H9 (cell line): ENCODE data around the gene TRIM61. TPM values are rescaled to one million over a fixed set of nuclear protein-coding genes. Genes with fewer than 3 reads are reported as not detected.

Experiments used
- DNase-seq: peaks from one replicate; pipeline ENCODE4 v3.0.0-alpha.2; 2017
- H2AFZ ChIP-seq: one replicate; pipeline ENCODE4 v1.6.1; 2013; ENCODE audit warnings: mild to moderate bottlenecking, low read length, control low read depth, moderate library complexity
- H2AK5ac ChIP-seq: 2 replicates; pipeline ENCODE4 v1.6.1; 2013; ENCODE audit warnings: low read length, control low read depth, mixed read lengths; ENCODE audit not compliant: insufficient read length
- H2BK120ac ChIP-seq: one replicate; pipeline ENCODE4 v1.6.1; 2013; ENCODE audit warnings: low read depth, mild to moderate bottlenecking, low read length, control low read depth, inconsistent platforms; ENCODE audit not compliant: poor library complexity, severe bottlenecking
- H2BK12ac ChIP-seq: 2 replicates; pipeline ENCODE4 v1.6.1; 2013; ENCODE audit warnings: low read length, control low read depth, mixed read lengths, low read depth; ENCODE audit not compliant: insufficient read length
- H2BK15ac ChIP-seq: 2 replicates; pipeline ENCODE4 v1.6.1; 2013; ENCODE audit warnings: low read depth, low read length, control low read depth
- H2BK20ac ChIP-seq: one replicate; pipeline ENCODE4 v1.6.1; 2013; ENCODE audit warnings: low read depth, mild to moderate bottlenecking, low read length, control low read depth, inconsistent platforms; ENCODE audit not compliant: poor library complexity, severe bottlenecking
- H2BK5ac ChIP-seq: 2 replicates; pipeline ENCODE4 v1.6.1; 2013; ENCODE audit warnings: low read length, control low read depth, mixed read lengths; ENCODE audit not compliant: insufficient read length
- H3K14ac ChIP-seq: 2 replicates; pipeline ENCODE4 v1.6.1; 2013; ENCODE audit warnings: low read length, control low read depth; ENCODE audit not compliant: insufficient read depth
- H3K18ac ChIP-seq: 2 replicates; pipeline ENCODE4 v1.6.1; 2013; ENCODE audit warnings: low read depth, mild to moderate bottlenecking, mixed read lengths, low read length, control low read depth; ENCODE audit not compliant: insufficient read length
- H3K23ac ChIP-seq: 2 replicates; pipeline ENCODE4 v1.6.1; 2013; ENCODE audit warnings: low read length, control low read depth, mixed read lengths, low read depth; ENCODE audit not compliant: insufficient read length
- H3K23me2 ChIP-seq: 2 replicates; pipeline ENCODE4 v1.6.1; 2013; ENCODE audit warnings: low read depth, mild to moderate bottlenecking, mixed read lengths, low read length, control low read depth; ENCODE audit not compliant: insufficient read length, poor library complexity, severe bottlenecking
- H3K27ac ChIP-seq: 2 replicates; pipeline ENCODE4 v1.5.1; 2013; ENCODE audit warnings: low read length, control low read depth, mixed read lengths, low read depth; ENCODE audit not compliant: insufficient read length
- H3K27me3 ChIP-seq: 2 replicates; pipeline ENCODE4 v1.6.1; 2013; ENCODE audit warnings: low read length, control low read depth, inconsistent platforms; ENCODE audit not compliant: insufficient read depth
- H3K4ac ChIP-seq: 2 replicates; pipeline ENCODE4 v1.6.1; 2013; ENCODE audit warnings: low read depth, mild to moderate bottlenecking, control low read depth, inconsistent platforms, low read length, moderate library complexity
- H3K4me1 ChIP-seq: 2 replicates; pipeline ENCODE4 v1.6.1; 2013; ENCODE audit warnings: low read length, control low read depth, inconsistent platforms; ENCODE audit not compliant: insufficient read depth
- H3K4me2 ChIP-seq: 2 replicates; pipeline ENCODE4 v1.6.1; 2013; ENCODE audit warnings: low read length, control low read depth, mixed read lengths; ENCODE audit not compliant: insufficient read length, insufficient read depth
- H3K56ac ChIP-seq: 2 replicates; pipeline ENCODE4 v1.6.1; 2013; ENCODE audit warnings: low read depth, mild to moderate bottlenecking, mixed read lengths, low read length, control low read depth; ENCODE audit not compliant: insufficient read length
- H3K79me1 ChIP-seq: 2 replicates; pipeline ENCODE4 v1.6.1; 2013; ENCODE audit warnings: low read depth, mild to moderate bottlenecking, moderate library complexity, low read length, control low read depth, inconsistent platforms; ENCODE audit not compliant: insufficient read depth, poor library complexity, severe bottlenecking
- H3K79me2 ChIP-seq: 2 replicates; pipeline ENCODE4 v1.6.1; 2013; ENCODE audit warnings: low read length, control low read depth, inconsistent platforms; ENCODE audit not compliant: insufficient read depth
- H3K9ac ChIP-seq: 2 replicates; pipeline ENCODE4 v1.6.1; 2013; ENCODE audit warnings: low read length, control low read depth, mixed read lengths; ENCODE audit not compliant: insufficient read length; ENCODE audit errors: extremely low read depth
- H3K9me3 ChIP-seq: one replicate; pipeline ENCODE4 v1.6.1; 2013; ENCODE audit warnings: low read depth, low read length, inconsistent platforms; ENCODE audit not compliant: control insufficient read depth
- H3T11ph ChIP-seq: one replicate; pipeline ENCODE4 v1.6.1; 2013; ENCODE audit warnings: mild to moderate bottlenecking, low read length, control low read depth, inconsistent platforms
- H4K20me1 ChIP-seq: one replicate; pipeline ENCODE4 v1.6.1; 2013; ENCODE audit not compliant: control insufficient read depth, insufficient read length, insufficient read depth
- H4K5ac ChIP-seq: 2 replicates; pipeline ENCODE4 v1.6.1; 2013; ENCODE audit warnings: low read depth, mild to moderate bottlenecking, mixed read lengths, low read length, control low read depth; ENCODE audit not compliant: insufficient read length
- H4K8ac ChIP-seq: replicated peaks from 2 replicates; pipeline ENCODE4 v1.6.1; 2013; ENCODE audit warnings: low read length, control low read depth, mixed read lengths, low read depth; ENCODE audit not compliant: insufficient read length
- H4K91ac ChIP-seq: 2 replicates; pipeline ENCODE4 v1.6.1; 2013; ENCODE audit warnings: low read depth, mild to moderate bottlenecking, moderate library complexity, mixed read lengths, low read length, control low read depth; ENCODE audit not compliant: insufficient read length
- H3K27ac Mint-ChIP-seq, 3 experiments: 2 replicates in 2 of 3; 3 replicates in 1 of 3; pipeline ENCODE4 v1.8.0; 2020 to 2021; ENCODE audit warnings: mixed read lengths in 3 of 3, mild to moderate bottlenecking in 1 of 3, moderate library complexity in 1 of 3
- H3K27me3 Mint-ChIP-seq: 2 replicates; pipeline ENCODE4 v1.8.0; 2021; ENCODE audit warnings: low read depth, mild to moderate bottlenecking, moderate library complexity, mixed read lengths
- H3K36me3 Mint-ChIP-seq, 3 experiments: 2 replicates in 2 of 3; 3 replicates in 1 of 3; pipeline ENCODE4 v1.8.0; 2020 to 2021; ENCODE audit warnings: low read depth in 3 of 3, mixed read lengths in 3 of 3; ENCODE audit not compliant: insufficient read depth in 1 of 3
- H3K4me1 Mint-ChIP-seq, 2 experiments: 2 replicates each; pipeline ENCODE4 v1.8.0; 2020; ENCODE audit warnings: mixed read lengths in 2 of 2
- H3K4me3 Mint-ChIP-seq, 2 experiments: 2 replicates in 1 of 2; 3 replicates in 1 of 2; pipeline ENCODE4 v1.8.0; 2020 to 2021; ENCODE audit warnings: mild to moderate bottlenecking in 2 of 2, mixed read lengths in 2 of 2, moderate library complexity in 1 of 2
- H3K9me3 Mint-ChIP-seq, 2 experiments: 2 replicates in 1 of 2; 3 replicates in 1 of 2; pipeline ENCODE4 v1.8.0; 2020; ENCODE audit warnings: mild to moderate bottlenecking in 2 of 2, mixed read lengths in 2 of 2, moderate library complexity in 1 of 2
- WGBS: extraction: QIAGEN DNeasy Blood & Tissue Kit; methylation state at CpG from one replicate; pipeline ENCODE4 v1.1.7; 2013; ENCODE audit warnings: missing lambda C conversion rate, low lambda C conversion rate, mixed read lengths; ENCODE audit not compliant: insufficient read length; ENCODE audit errors: extremely low coverage; 5-methylcytosine and 5-hydroxymethylcytosine counted together
- total RNA-seq: library from RNA; stranded (reverse); gene quantifications from 2 replicates; pipeline ENCODE4 v1.2.1, GENCODE V29; 2021
- TF ChIP-seq, protein P1 (sequence below): fragments of 200-600 bp; sonication (generic); conservative IDR thresholded peaks from 3 replicates; pipeline ENCODE4 v1.8.0; 2021; ENCODE audit warnings: antibody characterized with exemption, mild to moderate bottlenecking

Gene TRIM61
- total RNA-seq, 1 experiment from 2014 or later, result 0.52 TPM

DNA sequence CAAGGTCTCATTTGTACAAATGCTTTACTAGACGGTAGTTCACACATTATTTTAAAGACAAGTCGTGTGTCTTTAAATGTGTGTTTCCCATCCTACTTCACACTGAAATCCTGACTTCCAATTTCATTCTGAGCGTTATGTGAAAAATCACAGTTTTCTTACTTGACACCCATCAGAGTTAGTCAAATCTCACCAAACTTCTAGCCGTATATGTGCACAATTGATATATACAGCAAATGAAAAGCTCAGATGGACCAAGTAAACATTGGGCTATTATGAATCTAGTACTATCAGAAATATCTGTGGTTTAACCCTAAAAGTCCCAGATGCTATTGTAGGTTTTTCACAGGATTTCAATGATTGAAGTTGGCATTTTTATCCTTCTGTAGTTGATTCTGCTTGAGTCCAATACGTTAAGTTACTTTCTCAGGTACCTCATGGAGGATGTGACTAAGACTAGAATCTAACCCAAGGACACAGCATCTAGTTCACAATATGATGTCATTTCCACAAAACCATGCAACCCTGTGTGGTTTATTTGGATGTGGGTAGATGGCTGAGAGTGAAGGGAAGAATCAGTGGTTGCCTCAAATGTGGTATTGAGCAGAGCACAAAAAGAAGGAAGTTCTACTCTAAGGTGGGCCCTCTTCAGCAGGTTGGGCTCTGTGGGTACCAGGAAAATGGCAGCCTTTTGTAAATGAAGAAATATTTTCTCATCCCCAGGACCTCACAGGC is 32.2 kb upstream of the TRIM61 start:
- no peaks in the 10 kb centered on the region for H3K79me1 ChIP-seq
- H4K5ac ChIP-seq, result no peak overlapping the region
- Mint-ChIP-seq H3K4me1 (peaks cover 9 to 11% of the 10 kb centered on the region in 2 experiments), H3K4me3 (no peak overlapping the region), H3K9me3 (no peaks in the 10 kb centered on the region), H3K27ac (no peak overlapping the region), H3K27me3 (peaks cover 4% of the 10 kb centered on the region; the same call in 1 of the 2 replicates), H3K36me3 (no peaks in the 10 kb centered on the region)
- no peaks in the 10 kb centered on the region for H3K27me3 ChIP-seq
- no peak overlapping the region for H3K14ac ChIP-seq
- no peak overlapping the region for H3K9ac ChIP-seq
- no peak overlapping the region for H3T11ph ChIP-seq
- H3K23me2 ChIP-seq, result peaks cover 3% of the 10 kb centered on the region
- H2AFZ ChIP-seq, result no peak overlapping the region
- H3K27ac ChIP-seq, result no peak overlapping the region
- no peak overlapping the region for H3K4ac ChIP-seq
- no peak for DNase-seq
- TF ChIP-seq, protein P1, sequence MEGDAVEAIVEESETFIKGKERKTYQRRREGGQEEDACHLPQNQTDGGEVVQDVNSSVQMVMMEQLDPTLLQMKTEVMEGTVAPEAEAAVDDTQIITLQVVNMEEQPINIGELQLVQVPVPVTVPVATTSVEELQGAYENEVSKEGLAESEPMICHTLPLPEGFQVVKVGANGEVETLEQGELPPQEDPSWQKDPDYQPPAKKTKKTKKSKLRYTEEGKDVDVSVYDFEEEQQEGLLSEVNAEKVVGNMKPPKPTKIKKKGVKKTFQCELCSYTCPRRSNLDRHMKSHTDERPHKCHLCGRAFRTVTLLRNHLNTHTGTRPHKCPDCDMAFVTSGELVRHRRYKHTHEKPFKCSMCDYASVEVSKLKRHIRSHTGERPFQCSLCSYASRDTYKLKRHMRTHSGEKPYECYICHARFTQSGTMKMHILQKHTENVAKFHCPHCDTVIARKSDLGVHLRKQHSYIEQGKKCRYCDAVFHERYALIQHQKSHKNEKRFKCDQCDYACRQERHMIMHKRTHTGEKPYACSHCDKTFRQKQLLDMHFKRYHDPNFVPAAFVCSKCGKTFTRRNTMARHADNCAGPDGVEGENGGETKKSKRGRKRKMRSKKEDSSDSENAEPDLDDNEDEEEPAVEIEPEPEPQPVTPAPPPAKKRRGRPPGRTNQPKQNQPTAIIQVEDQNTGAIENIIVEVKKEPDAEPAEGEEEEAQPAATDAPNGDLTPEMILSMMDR, result no peak
- no peak overlapping the region for H3K23ac ChIP-seq
- H3K56ac ChIP-seq, result no peak overlapping the region
- no peaks in the 10 kb centered on the region for H3K79me2 ChIP-seq
- WGBS, result no CpG with 5 or more reads among the region's 5 CpGs
- H4K8ac ChIP-seq, result no peak overlapping the region
- H3K9me3 ChIP-seq, result no peaks in the 10 kb centered on the region
- H4K20me1 ChIP-seq, result no peaks in the 10 kb centered on the region
- H3K4me1 ChIP-seq, result no peaks in the 10 kb centered on the region
- no peak overlapping the region for H4K91ac ChIP-seq
- no peak overlapping the region for H2AK5ac ChIP-seq
- H2BK20ac ChIP-seq, result no peak overlapping the region
- H2BK15ac ChIP-seq, result no peak overlapping the region
- H2BK12ac ChIP-seq, result no peak overlapping the region
- H3K18ac ChIP-seq, result no peak overlapping the region
- no peak overlapping the region for H2BK5ac ChIP-seq
- no peak overlapping the region for H3K4me2 ChIP-seq
- H2BK120ac ChIP-seq, result no peak overlapping the region
